AML-193 (cell line): ENCODE data around the gene NR4A1.

ENCODE experiments used
- DNase-seq, 2 experiments: peaks; one replicate each; lab custom pipeline; 2025; lab: John Stamatoyannopoulos, UW

NR4A1 gene

GRCh38 chr12:52041695-52042123, 9.5 kb upstream of the NR4A1 start:
- DNase-seq: no peak

DNA sequence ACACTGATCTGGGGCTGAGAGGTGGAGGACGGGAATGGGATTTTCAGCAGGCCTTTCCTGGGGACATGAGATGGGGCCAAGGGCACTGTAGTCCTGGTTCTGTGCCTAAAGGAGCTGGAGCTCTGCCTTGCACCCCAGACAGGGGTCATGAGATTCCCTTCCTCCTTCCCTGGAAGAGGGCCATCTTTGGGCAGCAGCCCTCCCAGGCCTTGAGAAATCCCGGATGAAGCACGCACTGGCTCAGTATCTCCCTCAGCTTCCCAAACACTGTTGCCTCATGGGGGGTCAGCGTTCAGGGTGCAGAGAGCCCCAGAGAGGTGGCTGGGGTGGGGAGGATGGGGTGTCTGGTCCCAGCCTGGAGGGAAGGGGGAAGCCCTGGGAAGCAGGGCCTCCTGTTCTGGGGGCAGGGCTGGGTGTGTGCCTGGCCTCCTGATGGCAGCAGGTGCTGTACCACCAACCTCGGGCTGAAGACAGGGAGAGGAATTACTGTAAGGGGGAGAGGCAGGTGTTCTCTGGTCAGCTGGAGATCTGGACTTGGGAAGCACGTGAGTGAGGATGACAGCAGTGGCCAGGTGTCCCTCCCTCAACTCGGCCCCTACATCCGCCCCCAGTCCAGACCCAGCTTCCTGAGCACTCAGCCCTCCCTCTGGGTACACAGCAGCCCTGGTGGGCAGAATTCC, 8.4 kb upstream of the NR4A1 start:
- no peak for DNase-seq

- DNase-seq: no peak
Measured at GRCh38 chr12:52043386-52044212, 7.6 kb upstream of the NR4A1 start.

GRCh38 chr12:52044292-52044983, 6.8 kb upstream of the NR4A1 start:
- DNase-seq: no peak

GRCh38 chr12:52045794-52046199, 5.4 kb upstream of the NR4A1 start:
- DNase-seq: peak; percentile 67 to 69

- DNase-seq: no peak
Measured at GRCh38 chr12:52046859-52047258, 4.4 kb upstream of the NR4A1 start.

DNA sequence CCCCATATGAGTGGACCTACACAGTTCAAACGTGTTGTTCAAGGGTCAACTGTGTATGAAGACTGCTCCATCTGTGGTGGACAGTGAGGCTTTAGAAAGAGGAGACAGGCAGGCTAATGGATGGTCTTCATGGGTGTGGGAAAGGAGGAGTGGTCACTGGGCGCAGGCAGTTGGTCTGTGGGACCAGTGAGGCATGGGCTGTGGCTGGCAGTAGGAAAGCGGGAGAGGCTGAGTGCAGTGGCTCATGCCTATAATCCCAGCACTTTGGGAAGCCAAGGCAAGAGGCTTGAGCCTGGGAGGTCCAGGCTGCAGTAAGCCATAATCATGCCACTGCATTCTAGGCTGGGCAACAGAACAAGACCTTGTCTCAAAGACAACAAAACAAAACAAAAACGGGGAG, 2.0 kb upstream of the NR4A1 start:
- no peak for DNase-seq

GRCh38 chr12:52049688-52050087, 1.6 kb upstream of the NR4A1 start:
- DNase-seq: no peak

DNA sequence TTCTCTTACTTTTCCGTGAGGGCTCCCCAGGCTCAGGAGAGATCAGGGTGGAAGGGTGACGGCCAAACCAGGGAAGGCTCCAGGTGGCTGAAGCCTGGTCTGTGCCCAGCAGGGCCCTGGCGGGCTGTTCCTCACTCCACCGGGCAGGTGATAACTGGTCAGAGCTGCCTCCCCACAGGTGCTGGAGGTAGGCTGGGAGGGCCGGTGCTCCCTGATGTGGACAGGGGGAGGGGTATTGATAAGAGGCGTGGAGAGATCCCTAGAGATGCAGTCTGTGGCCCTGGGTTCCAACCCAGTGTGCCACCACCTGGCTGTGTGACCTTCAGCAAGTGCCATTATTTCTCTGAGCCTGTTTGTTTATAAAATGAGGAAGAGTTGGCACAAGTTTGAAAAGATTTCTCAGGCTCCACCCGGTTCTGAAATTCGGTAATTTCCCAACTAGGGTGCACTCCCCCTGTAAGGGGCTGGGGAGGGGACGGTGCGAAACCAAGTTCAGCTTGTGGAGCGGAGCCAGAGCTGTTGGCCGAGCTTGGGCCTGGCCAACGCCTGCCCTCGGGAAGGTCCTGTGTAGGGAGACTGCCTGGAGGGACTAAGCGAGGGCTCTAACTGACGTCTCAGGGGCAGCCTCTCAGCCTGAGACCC, 1.0 kb upstream of the NR4A1 start:
- peak in 1 of 2 experiments; percentile 12 for DNase-seq

DNA sequence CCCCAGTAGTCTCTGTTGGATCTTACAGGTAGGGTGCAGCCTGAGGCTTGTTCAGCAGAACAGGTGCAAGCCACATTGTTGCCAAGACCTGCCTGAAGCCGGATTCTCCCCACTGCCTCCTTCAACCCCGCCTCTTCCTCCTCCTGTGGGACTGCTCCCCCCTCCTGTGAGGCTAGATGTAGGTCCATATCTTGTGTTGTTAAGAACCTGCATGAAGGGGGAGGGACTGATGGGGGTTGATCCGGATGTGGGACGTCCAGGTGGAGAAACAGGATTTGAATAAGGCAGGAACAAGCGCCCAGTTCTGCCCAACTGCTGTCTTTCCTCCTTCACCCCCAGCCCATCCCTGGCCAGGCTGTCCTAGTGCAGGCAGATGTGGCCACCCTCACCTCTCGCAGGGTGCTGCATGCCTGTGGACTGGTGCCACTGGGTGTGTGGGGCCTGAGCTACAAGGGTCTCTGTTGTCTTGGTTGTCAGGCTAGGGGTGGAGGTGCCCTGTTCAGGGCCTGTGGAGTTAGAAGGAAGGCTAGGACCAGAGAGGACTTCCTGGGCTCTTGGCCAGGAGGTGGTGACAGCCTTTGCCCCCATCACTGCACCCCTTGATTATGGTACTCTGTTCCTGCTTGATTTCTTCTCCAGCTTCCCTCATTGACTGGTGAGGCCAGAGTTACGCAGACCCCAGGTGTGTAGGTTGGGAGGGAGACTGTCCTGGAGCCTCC, 1.4 kb downstream of the NR4A1 start:
- DNase-seq: no peak

DNA sequence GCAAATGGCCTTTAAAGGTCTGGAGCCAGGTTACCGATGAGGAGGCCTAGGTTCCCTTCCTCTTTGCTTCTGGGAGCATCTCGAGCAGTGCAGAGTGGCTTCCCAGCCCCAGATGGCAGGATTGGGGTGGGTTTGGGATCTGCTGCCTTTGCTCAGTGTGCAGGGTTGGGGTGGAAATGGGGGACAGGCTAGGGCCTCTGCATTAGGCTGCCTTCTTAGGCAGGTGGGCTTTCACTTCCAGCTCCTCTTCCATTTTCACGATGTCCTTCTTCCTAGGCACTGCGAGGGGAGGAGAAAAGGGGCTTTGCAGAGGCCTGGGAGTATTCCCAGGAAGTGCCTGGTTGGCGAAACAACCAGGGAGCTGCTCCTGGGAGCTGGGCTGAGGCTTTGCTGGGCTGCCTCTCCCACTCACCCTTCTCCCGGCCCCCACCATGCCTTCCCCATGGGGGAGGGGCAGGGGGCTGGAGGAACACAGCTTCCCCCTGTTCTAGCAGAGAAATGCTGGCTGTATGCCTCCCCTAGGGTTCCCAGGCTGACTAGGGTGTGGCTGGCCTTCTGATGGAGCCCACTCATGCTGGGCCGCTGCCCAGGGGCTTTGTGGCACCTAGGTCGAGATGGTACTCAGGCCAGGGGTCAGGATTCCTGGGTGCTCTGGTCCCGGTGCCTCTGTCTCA, 2.4 kb downstream of the NR4A1 start:
- no peak for DNase-seq

DNA sequence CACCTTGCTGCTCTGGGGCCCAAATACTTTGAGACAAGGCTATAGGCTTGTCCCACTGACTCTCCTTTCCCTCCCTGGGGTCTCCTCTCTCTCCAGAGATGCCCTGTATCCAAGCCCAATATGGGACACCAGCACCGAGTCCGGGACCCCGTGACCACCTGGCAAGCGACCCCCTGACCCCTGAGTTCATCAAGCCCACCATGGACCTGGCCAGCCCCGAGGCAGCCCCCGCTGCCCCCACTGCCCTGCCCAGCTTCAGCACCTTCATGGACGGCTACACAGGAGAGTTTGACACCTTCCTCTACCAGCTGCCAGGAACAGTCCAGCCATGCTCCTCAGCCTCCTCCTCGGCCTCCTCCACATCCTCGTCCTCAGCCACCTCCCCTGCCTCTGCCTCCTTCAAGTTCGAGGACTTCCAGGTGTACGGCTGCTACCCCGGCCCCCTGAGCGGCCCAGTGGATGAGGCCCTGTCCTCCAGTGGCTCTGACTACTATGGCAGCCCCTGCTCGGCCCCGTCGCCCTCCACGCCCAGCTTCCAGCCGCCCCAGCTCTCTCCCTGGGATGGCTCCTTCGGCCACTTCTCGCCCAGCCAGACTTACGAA, 3.1 kb downstream of the NR4A1 start:
- DNase-seq: no peak

- no peak for DNase-seq
Measured at GRCh38 chr12:52054833-52055730, 3.8 kb downstream of the NR4A1 start.

GRCh38 chr12:52055731-52056711, 4.8 kb downstream of the NR4A1 start:
- no peak for DNase-seq

- no peak for DNase-seq
Measured at GRCh38 chr12:52056801-52057637, 5.8 kb downstream of the NR4A1 start.

DNA sequence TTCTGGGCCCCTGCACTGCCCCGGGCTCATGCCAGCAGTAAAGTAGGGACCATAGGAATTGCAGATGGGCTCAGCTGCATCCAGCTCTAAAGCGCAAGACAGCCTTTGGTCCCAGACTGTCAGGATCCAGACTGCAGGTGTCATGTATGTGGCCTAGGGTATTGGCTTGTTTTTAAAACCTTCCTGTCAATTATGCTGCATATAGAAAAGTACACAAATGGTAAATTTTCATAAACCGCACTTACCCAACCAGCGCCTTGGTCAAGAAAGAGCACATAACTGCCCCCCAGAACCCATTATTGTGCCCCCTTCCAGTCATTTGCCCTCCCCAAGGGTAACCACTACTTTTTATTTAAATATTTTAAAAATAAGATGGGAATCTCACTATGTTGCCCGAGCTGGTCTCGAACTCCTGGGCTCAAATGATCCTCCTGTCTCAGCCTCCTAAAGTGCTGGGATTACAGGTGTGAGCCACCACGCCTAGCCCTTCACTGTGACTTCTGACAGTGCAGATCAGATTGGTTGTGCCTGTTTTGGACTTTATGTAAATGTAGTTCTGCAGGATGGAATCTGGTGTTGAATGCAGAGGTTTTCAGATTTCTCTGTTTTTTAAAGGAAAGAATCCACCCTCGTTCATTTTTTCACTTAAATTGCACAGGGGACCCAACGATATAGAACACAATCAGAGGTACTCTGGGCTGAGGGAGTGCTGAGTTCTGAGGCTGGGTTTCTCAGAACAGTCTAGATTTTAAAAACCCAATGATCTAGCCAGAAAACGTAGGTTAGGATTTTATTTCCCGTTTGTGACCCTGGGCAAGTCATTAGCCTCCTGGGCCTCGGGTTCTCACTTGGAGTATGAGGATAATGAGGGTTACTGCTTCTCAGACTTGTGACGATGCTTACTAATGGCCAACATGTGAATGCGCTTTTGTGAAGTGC, 6.7 kb downstream of the NR4A1 start:
- no peak for DNase-seq
